SK-N-SH treated with all-trans-retinoic acid at 6 μM for 48 hours (cell line): ENCODE results near the gene GBE1.

Experiments
- CSDC2 ChIP-seq: fragments of 250-450 bp; sonication (Bioruptor Pico); IDR thresholded peaks from 2 replicates; pipeline ENCODE4 v1.5.0; 2020; ENCODE audit warnings: mild to moderate bottlenecking, moderate library complexity
- GLIS3 ChIP-seq: fragments of 250-450 bp; sonication (Bioruptor Pico); IDR thresholded peaks from 2 replicates; pipeline ENCODE4 v1.5.0; 2020; ENCODE audit warnings: mild to moderate bottlenecking, moderate library complexity
- SNAI2 ChIP-seq: fragments of 250-450 bp; sonication (Bioruptor Pico); IDR thresholded peaks from 2 replicates; pipeline ENCODE4 v1.5.0; 2020; ENCODE audit warnings: mild to moderate bottlenecking, moderate library complexity
- TCF4 ChIP-seq: fragments of 250-450 bp; sonication (Bioruptor Pico); IDR thresholded peaks from 2 replicates; pipeline ENCODE4 v1.8.0; 2021; ENCODE audit warnings: mild to moderate bottlenecking, moderate library complexity, borderline replicate concordance
- ZFP3 ChIP-seq: fragments of 250-450 bp; sonication (Bioruptor Pico); IDR thresholded peaks from 2 replicates; pipeline ENCODE4 v1.5.0; 2020; ENCODE audit warnings: mild to moderate bottlenecking, moderate library complexity
- ZFP30 ChIP-seq: fragments of 450-650 bp; formaldehyde crosslinking; IDR thresholded peaks from 2 replicates; pipeline ENCODE4 v1.5.0; 2022; ENCODE audit warnings: mild to moderate bottlenecking, moderate library complexity
- ZNF565 ChIP-seq: fragments of 450-650 bp; formaldehyde crosslinking; conservative IDR thresholded peaks from 2 replicates; pipeline ENCODE4 v1.5.0; 2020; ENCODE audit warnings: low read depth, mild to moderate bottlenecking, moderate library complexity
- ZNF70 ChIP-seq: fragments of 450-650 bp; formaldehyde crosslinking; IDR thresholded peaks from 2 replicates; pipeline ENCODE4 v1.5.0; 2020; ENCODE audit warnings: mild to moderate bottlenecking, moderate library complexity
- TF ChIP-seq, protein P1 (sequence below): fragments of 250-450 bp; sonication (Bioruptor Pico); IDR thresholded peaks from 2 replicates; pipeline ENCODE4 v1.8.0; 2020; ENCODE audit warnings: mild to moderate bottlenecking, moderate library complexity, borderline replicate concordance
- TF ChIP-seq, protein P2 (sequence below): fragments of 250-450 bp; sonication (Bioruptor Pico); IDR thresholded peaks from 2 replicates; pipeline ENCODE4 v1.5.0; 2020; ENCODE audit warnings: mild to moderate bottlenecking, moderate library complexity

DNA sequence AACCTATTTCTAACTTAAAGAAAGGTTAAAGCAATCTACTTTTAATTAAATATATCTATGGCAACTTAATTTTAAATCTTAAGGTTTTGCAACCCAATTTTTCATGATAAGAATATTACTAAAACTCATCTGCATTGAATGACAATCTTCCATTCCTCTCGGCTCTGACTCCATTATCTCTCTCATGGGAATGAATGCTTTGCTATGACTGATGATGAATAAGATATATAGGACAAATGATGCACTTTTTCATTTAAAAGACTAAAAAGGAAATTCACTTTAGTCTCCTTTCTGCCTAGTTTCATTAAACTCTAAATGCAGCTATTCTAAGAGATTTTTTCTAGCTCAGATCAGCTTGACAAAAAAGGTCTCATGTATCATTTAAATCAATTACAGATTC is 68.7 kb downstream of the GBE1 start:
- TF ChIP-seq, protein P1, sequence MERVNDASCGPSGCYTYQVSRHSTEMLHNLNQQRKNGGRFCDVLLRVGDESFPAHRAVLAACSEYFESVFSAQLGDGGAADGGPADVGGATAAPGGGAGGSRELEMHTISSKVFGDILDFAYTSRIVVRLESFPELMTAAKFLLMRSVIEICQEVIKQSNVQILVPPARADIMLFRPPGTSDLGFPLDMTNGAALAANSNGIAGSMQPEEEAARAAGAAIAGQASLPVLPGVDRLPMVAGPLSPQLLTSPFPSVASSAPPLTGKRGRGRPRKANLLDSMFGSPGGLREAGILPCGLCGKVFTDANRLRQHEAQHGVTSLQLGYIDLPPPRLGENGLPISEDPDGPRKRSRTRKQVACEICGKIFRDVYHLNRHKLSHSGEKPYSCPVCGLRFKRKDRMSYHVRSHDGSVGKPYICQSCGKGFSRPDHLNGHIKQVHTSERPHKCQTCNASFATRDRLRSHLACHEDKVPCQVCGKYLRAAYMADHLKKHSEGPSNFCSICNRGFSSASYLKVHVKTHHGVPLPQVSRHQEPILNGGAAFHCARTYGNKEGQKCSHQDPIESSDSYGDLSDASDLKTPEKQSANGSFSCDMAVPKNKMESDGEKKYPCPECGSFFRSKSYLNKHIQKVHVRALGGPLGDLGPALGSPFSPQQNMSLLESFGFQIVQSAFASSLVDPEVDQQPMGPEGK (CRISPR knock-in tag), result no peak
- TF ChIP-seq ZFP3 (CRISPR knock-in tag) (no peak), SNAI2 (CRISPR knock-in tag) (no peak), ZNF565 (no peak), GLIS3 (no peak), TCF4 (CRISPR knock-in tag) (no peak), CSDC2 (CRISPR knock-in tag) (no peak), ZNF70 (CRISPR knock-in tag) (no peak), ZFP30 (no peak)
- TF ChIP-seq, protein P2, sequence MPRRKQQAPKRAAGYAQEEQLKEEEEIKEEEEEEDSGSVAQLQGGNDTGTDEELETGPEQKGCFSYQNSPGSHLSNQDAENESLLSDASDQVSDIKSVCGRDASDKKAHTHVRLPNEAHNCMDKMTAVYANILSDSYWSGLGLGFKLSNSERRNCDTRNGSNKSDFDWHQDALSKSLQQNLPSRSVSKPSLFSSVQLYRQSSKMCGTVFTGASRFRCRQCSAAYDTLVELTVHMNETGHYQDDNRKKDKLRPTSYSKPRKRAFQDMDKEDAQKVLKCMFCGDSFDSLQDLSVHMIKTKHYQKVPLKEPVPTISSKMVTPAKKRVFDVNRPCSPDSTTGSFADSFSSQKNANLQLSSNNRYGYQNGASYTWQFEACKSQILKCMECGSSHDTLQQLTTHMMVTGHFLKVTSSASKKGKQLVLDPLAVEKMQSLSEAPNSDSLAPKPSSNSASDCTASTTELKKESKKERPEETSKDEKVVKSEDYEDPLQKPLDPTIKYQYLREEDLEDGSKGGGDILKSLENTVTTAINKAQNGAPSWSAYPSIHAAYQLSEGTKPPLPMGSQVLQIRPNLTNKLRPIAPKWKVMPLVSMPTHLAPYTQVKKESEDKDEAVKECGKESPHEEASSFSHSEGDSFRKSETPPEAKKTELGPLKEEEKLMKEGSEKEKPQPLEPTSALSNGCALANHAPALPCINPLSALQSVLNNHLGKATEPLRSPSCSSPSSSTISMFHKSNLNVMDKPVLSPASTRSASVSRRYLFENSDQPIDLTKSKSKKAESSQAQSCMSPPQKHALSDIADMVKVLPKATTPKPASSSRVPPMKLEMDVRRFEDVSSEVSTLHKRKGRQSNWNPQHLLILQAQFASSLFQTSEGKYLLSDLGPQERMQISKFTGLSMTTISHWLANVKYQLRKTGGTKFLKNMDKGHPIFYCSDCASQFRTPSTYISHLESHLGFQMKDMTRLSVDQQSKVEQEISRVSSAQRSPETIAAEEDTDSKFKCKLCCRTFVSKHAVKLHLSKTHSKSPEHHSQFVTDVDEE (CRISPR knock-in tag), result no peak
